HepG2 (cell line): ENCODE data around the gene ZNF597. TPM values are rescaled to one million over a fixed set of nuclear protein-coding genes. Genes with fewer than 3 reads are reported as not detected.

Source experiments
- CCAR2 ChIP-seq: fragments of 200-400 bp; formaldehyde crosslinking; optimal IDR thresholded peaks from 2 replicates; pipeline ENCODE3; 2018; ENCODE audit warnings: low read depth, mild to moderate bottlenecking, low read length, moderate library complexity
- DMAP1 ChIP-seq: IDR thresholded peaks from 2 replicates; pipeline ENCODE4 v1.6.1; 2016
- EZH2 ChIP-seq: conservative IDR thresholded peaks from 2 replicates; pipeline ENCODE4 v1.6.1; 2012; ENCODE audit warnings: mild to moderate bottlenecking, low read depth, low read length, moderate library complexity
- GATA4 ChIP-seq: sonication (generic); IDR thresholded peaks from 2 replicates; pipeline ENCODE4 v1.6.1; 2016; ENCODE audit warnings: antibody characterized with exemption, low read depth, borderline replicate concordance
- KLF9 ChIP-seq: IDR thresholded peaks from 2 replicates; pipeline ENCODE4 v1.6.1; 2016; ENCODE audit warnings: low read depth
- NFRKB ChIP-seq: fragments of 450-650 bp; IDR thresholded peaks from 2 replicates; pipeline ENCODE4 v1.6.1; 2017
- POLR2AphosphoS2 ChIP-seq: IDR thresholded peaks from 2 replicates; pipeline ENCODE4 v1.6.1; 2011; ENCODE audit warnings: low read depth, low read length, improper control_type of control experiment
- PPARG ChIP-seq: conservative IDR thresholded peaks from 2 replicates; pipeline ENCODE4 v1.6.1; 2016; ENCODE audit warnings: missing biosample characterization, missing genetic modification reagents
- ZMYM4 ChIP-seq: sonication (generic); formaldehyde crosslinking; IDR thresholded peaks from 2 replicates; pipeline ENCODE4 v1.8.1; 2023; ENCODE audit warnings: mild to moderate bottlenecking, missing genetic modification reagents
- ZNF292 ChIP-seq: sonication (generic); formaldehyde crosslinking; IDR thresholded peaks from 2 replicates; pipeline ENCODE4 v1.8.1; 2022; ENCODE audit warnings: mild to moderate bottlenecking, low read depth, missing genetic modification reagents, borderline replicate concordance
- ZNF558 ChIP-seq: sonication (generic); formaldehyde crosslinking; IDR thresholded peaks from 2 replicates; pipeline ENCODE4 v1.9.0; 2022; ENCODE audit warnings: mild to moderate bottlenecking, missing genetic modification reagents, borderline replicate concordance
- ZNF615 ChIP-seq: sonication (generic); formaldehyde crosslinking; IDR thresholded peaks from 2 replicates; pipeline ENCODE4 v1.5.0; 2020; ENCODE audit warnings: mild to moderate bottlenecking, missing genetic modification reagents, borderline replicate concordance
- ZNF75D ChIP-seq: sonication (generic); formaldehyde crosslinking; IDR thresholded peaks from 2 replicates; pipeline ENCODE4 v1.8.1; 2023; ENCODE audit warnings: missing genetic modification reagents, mild to moderate bottlenecking, borderline replicate concordance
- polyA plus RNA-seq, 8 experiments: library from polyadenylated mRNA; depleted of rRNA in 3 of 8; stranded (reverse) in 7 of 8; unstranded in 1 of 8; fragments of >200 nt; fragmentation: Illumina TruSeq in 4 of 8; extraction: Trizol in 4 of 8; gene quantifications; 2 replicates each; pipeline versions ENCODE4 v1.2.1 to v1.2.3, GENCODE V29; 2011 to 2016; ENCODE audit warnings: low read depth in 4 of 8, missing spikeins in 1 of 8, mixed read lengths in 1 of 8; ENCODE audit not compliant: insufficient read depth in 1 of 8
- total RNA-seq, 5 experiments: library from RNA; depleted of rRNA; stranded (reverse); fragments of >200 nt; fragmentation: Illumina TruSeq; extraction: Trizol; gene quantifications; 2 replicates each; pipeline ENCODE4 v1.2.3, GENCODE V29; 2016; ENCODE audit warnings: low read depth in 1 of 5
- TF ChIP-seq, protein P1 (sequence below): sonication (generic); formaldehyde crosslinking; IDR thresholded peaks from 2 replicates; pipeline ENCODE4 v1.4.0; 2020; ENCODE audit warnings: mild to moderate bottlenecking, missing genetic modification reagents
- TF ChIP-seq, protein P2 (sequence below): sonication (generic); formaldehyde crosslinking; IDR thresholded peaks from 2 replicates; pipeline ENCODE4 v1.5.0; 2020; ENCODE audit warnings: missing genetic modification reagents
- TF ChIP-seq, protein P3 (sequence below): sonication (generic); formaldehyde crosslinking; IDR thresholded peaks from 2 replicates; pipeline ENCODE4 v1.8.0; 2023; ENCODE audit warnings: mild to moderate bottlenecking, missing genetic modification reagents
- TF ChIP-seq, protein P4 (sequence below): sonication (generic); formaldehyde crosslinking; IDR thresholded peaks from 2 replicates; pipeline ENCODE4 v1.5.1; 2020; ENCODE audit warnings: mild to moderate bottlenecking, missing genetic modification reagents
- TF ChIP-seq, protein P5 (sequence below), 2 experiments: sonication (generic) in 1 of 2; formaldehyde crosslinking in 1 of 2; IDR thresholded peaks; 2 replicates each; pipeline versions ENCODE4 v1.4.0 to v1.6.1; 2016 to 2020; ENCODE audit warnings: borderline replicate concordance in 1 of 2, low read depth in 1 of 2, mild to moderate bottlenecking in 1 of 2, missing genetic modification reagents in 1 of 2

The ZNF597 gene
- total and polyA plus RNA-seq, 2 of the 13 experiments (the other 11 are each of a cell fraction or from before 2014, with no cell fraction given) = 1.3 to 2.4 TPM

DNA sequence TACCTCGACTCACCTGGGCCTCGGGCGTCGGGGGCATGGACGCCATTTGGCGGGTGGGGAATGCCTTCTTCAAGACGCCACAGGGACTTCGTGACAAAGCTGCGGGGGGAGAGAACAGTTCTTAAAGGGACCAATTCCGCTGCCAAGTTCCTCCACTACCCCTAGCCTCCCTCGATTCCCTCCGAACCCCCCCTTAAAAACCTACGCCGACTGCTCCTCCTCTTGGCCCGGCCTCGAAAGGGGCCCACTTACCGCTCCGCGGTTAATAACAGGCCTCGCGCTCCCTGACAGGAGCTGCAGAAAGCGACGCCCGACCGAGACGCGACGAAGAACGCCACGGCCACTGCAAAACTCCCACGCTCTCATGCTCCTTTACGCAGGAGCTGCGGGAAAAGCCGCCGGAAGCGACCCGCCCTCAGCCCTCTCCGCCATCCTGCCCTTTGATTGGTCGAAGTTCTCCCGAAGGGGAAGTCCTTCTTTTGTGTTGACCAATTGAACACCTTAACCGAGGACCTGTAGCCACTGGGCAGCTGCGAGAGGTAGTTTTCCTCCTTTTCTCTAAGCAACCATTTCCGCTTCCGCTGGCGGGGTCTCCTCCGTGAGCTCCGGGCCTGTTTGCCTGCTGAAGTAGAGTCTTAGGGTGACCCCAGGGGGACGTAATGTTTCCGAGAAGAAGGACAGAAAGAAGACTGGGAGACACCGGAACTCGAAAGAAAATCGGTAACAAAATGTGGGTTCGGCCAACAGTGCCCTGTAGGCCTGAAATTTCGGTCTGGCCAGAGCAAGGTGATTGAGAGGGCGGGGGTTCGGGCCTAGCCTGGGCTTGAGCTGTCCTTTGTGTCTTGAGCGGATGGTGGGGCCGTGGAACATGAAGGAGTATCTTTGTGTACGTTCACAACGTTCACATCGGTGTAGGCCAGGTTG is at the start of gene ZNF597, which contains the start of gene NAA60 (continued):
- 0 out of 2 replicates have a peak, but pooled peaks have one; percentile 14 for TF ChIP-seq KLF9 (CRISPR knock-in tag)
- TF ChIP-seq, protein P1, sequence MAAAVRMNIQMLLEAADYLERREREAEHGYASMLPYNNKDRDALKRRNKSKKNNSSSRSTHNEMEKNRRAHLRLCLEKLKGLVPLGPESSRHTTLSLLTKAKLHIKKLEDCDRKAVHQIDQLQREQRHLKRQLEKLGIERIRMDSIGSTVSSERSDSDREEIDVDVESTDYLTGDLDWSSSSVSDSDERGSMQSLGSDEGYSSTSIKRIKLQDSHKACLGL = no peak
- TF ChIP-seq, protein P2, sequence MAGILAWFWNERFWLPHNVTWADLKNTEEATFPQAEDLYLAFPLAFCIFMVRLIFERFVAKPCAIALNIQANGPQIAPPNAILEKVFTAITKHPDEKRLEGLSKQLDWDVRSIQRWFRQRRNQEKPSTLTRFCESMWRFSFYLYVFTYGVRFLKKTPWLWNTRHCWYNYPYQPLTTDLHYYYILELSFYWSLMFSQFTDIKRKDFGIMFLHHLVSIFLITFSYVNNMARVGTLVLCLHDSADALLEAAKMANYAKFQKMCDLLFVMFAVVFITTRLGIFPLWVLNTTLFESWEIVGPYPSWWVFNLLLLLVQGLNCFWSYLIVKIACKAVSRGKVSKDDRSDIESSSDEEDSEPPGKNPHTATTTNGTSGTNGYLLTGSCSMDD (CRISPR knock-in tag) = no peak
- TF ChIP-seq ZNF615 (CRISPR knock-in tag) = no peak
- TF ChIP-seq POLR2AphosphoS2 = no peak
- 0 out of 2 replicates have a peak, but pooled peaks have one; percentile 56 for TF ChIP-seq ZNF558 (CRISPR knock-in tag)
- no peak for TF ChIP-seq GATA4
- TF ChIP-seq ZNF75D (CRISPR knock-in tag) = no peak
- TF ChIP-seq PPARG = no peak
- no peak for TF ChIP-seq EZH2
- TF ChIP-seq, protein P3, sequence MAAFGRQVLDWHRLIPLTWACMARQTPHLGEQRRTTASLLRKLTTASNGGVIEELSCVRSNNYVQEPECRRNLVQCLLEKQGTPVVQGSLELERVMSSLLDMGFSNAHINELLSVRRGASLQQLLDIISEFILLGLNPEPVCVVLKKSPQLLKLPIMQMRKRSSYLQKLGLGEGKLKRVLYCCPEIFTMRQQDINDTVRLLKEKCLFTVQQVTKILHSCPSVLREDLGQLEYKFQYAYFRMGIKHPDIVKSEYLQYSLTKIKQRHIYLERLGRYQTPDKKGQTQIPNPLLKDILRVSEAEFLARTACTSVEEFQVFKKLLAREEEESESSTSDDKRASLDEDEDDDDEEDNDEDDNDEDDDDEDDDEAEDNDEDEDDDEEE (CRISPR knock-in tag) = no peak
- TF ChIP-seq ZMYM4 (CRISPR knock-in tag) = 0 out of 2 replicates have a peak, but pooled peaks have one; percentile 26
- no peak for TF ChIP-seq ZNF292 (CRISPR knock-in tag)
- TF ChIP-seq, protein P4, sequence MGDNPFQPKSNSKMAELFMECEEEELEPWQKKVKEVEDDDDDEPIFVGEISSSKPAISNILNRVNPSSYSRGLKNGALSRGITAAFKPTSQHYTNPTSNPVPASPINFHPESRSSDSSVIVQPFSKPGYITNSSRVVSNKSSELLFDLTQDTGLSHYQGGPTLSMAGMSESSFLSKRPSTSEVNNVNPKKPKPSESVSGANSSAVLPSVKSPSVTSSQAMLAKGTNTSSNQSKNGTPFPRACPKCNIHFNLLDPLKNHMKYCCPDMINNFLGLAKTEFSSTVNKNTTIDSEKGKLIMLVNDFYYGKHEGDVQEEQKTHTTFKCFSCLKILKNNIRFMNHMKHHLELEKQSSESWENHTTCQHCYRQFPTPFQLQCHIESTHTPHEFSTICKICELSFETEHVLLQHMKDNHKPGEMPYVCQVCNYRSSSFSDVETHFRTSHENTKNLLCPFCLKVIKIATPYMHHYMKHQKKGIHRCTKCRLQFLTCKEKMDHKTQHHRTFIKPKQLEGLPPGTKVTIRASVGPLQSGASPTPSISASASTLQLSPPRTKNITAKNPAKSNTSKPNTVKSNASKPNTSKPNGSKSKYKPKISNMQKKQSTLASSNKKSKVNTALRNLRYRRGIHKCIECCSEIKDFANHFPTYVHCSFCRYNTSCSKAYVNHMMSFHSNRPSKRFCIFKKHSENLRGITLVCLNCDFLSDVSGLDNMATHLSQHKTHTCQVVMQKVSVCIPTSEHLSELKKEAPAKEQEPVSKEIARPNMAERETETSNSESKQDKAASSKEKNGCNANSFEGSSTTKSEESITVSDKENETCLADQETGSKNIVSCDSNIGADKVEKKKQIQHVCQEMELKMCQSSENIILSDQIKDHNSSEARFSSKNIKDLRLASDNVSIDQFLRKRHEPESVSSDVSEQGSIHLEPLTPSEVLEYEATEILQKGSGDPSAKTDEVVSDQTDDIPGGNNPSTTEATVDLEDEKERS (CRISPR knock-in tag) = no peak
- TF ChIP-seq NFRKB = no peak
- TF ChIP-seq, protein P5, sequence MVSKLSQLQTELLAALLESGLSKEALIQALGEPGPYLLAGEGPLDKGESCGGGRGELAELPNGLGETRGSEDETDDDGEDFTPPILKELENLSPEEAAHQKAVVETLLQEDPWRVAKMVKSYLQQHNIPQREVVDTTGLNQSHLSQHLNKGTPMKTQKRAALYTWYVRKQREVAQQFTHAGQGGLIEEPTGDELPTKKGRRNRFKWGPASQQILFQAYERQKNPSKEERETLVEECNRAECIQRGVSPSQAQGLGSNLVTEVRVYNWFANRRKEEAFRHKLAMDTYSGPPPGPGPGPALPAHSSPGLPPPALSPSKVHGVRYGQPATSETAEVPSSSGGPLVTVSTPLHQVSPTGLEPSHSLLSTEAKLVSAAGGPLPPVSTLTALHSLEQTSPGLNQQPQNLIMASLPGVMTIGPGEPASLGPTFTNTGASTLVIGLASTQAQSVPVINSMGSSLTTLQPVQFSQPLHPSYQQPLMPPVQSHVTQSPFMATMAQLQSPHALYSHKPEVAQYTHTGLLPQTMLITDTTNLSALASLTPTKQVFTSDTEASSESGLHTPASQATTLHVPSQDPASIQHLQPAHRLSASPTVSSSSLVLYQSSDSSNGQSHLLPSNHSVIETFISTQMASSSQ (IDR thresholded peaks at IDR 0.05; ENCODE audit: low read depth) = no peak
- TF ChIP-seq, protein P5 (CRISPR knock-in tag; IDR thresholded peaks at IDR 0.05; ENCODE audit: borderline replicate concordance) = no peak
- TF ChIP-seq CCAR2 = no peak
- TF ChIP-seq DMAP1 (CRISPR knock-in tag) = no peak
